H1 (cell line): ENCODE data around the gene CHST10. TPM values are rescaled to one million over a fixed set of nuclear protein-coding genes. Genes with fewer than 3 reads are reported as not detected.

Source experiments
- CTCF ChIA-PET: fragments of 300-600 bp; sonication (Branson Sonifier 250); formaldehyde crosslinking; loops from one replicate; lab custom pipeline; 2021; ENCODE audit not compliant: partially characterized antibody; lab: Charles Lee
- POLR2A ChIA-PET: fragments of 300-600 bp; sonication (Branson Sonifier 250); formaldehyde crosslinking; loops from one replicate; lab custom pipeline; 2021; ENCODE audit warnings: inconsistent platforms; ENCODE audit not compliant: partially characterized antibody; lab: Charles Lee
- DNase-seq, 2 experiments: peaks; one replicate each; pipeline versions ENCODE4 v3.0.0 to v3.0.0-alpha.2; 2010 to 2022; ENCODE audit warnings: low spot score in 2 of 2, low read depth in 1 of 2, mixed read lengths in 1 of 2
- FAIRE-seq: peaks from 2 replicates; lab custom pipeline; 2011; peaks lifted over from hg19 to GRCh38; lab: Jason Lieb, UNC
- H2AFZ ChIP-seq: 2 replicates; pipeline ENCODE4 v1.8.1; 2012; ENCODE audit warnings: low read length, inconsistent platforms
- H2AK5ac ChIP-seq: 2 replicates; pipeline ENCODE4 v1.6.1; 2013; ENCODE audit warnings: low read depth, low read length
- H2BK120ac ChIP-seq: replicated peaks from 2 replicates; pipeline ENCODE3; 2013; ENCODE audit warnings: low read depth, low read length, inconsistent platforms
- H2BK12ac ChIP-seq: 2 replicates; pipeline ENCODE4 v1.6.1; 2013; ENCODE audit warnings: low read depth, low read length
- H2BK15ac ChIP-seq: 2 replicates; pipeline ENCODE4 v1.6.1; 2013; ENCODE audit warnings: low read length
- H2BK20ac ChIP-seq: 2 replicates; pipeline ENCODE4 v1.6.1; 2013; ENCODE audit warnings: low read length
- H2BK5ac ChIP-seq: 2 replicates; pipeline ENCODE4 v1.6.1; 2013; ENCODE audit warnings: low read depth, low read length
- H3K14ac ChIP-seq: 2 replicates; pipeline ENCODE4 v1.6.1; 2013; ENCODE audit warnings: inconsistent platforms; ENCODE audit not compliant: insufficient read length
- H3K18ac ChIP-seq: 2 replicates; pipeline ENCODE4 v1.6.1; 2013; ENCODE audit warnings: low read length; ENCODE audit errors: extremely low read depth
- H3K23ac ChIP-seq: 2 replicates; pipeline ENCODE4 v1.6.1; 2013; ENCODE audit warnings: inconsistent platforms; ENCODE audit not compliant: insufficient read length
- H3K23me2 ChIP-seq: 2 replicates; pipeline ENCODE4 v1.6.1; 2013; ENCODE audit warnings: low read depth, low read length
- H3K27ac ChIP-seq: 2 replicates; pipeline ENCODE4 v1.6.1; 2011; ENCODE audit warnings: low read depth, low read length, inconsistent platforms
- H3K27me3 ChIP-seq, 4 experiments: replicated peaks in 1 of 4; 1 replicate in 1 of 4; 2 replicates in 3 of 4; pipeline versions ENCODE4 v1.6.1 to v1.8.1; 2011 to 2013; ENCODE audit warnings: low read length in 3 of 4, mild to moderate bottlenecking in 3 of 4, inconsistent platforms in 2 of 4, mixed read lengths in 2 of 4, moderate library complexity in 1 of 4; ENCODE audit not compliant: control insufficient read depth in 3 of 4, insufficient read depth in 3 of 4; ENCODE audit errors: extremely low read depth in 1 of 4
- H3K36me3 ChIP-seq, 4 experiments: 2 replicates each; pipeline versions ENCODE4 v1.6.1 to v1.8.1; 2011 to 2013; ENCODE audit warnings: mild to moderate bottlenecking in 4 of 4, low read length in 3 of 4, moderate library complexity in 2 of 4, control low read depth in 1 of 4, inconsistent platforms in 1 of 4; ENCODE audit not compliant: insufficient read depth in 4 of 4, control insufficient read depth in 2 of 4
- H3K4ac ChIP-seq: replicated peaks from 2 replicates; pipeline ENCODE3; 2013; ENCODE audit warnings: low read length, low read depth, mixed read lengths, inconsistent platforms; ENCODE audit not compliant: insufficient read length
- H3K4me1 ChIP-seq, 4 experiments: replicated peaks in 1 of 4; 1 replicate in 1 of 4; 2 replicates in 3 of 4; pipeline versions ENCODE4 v1.6.1 to v1.8.1; 2011 to 2013; ENCODE audit warnings: low read length in 3 of 4, inconsistent platforms in 2 of 4, mixed read lengths in 1 of 4; ENCODE audit not compliant: insufficient read depth in 4 of 4, control insufficient read depth in 3 of 4
- H3K4me2 ChIP-seq, 2 experiments: 2 replicates each; pipeline versions ENCODE4 v1.6.1 to v1.8.1; 2011 to 2013; ENCODE audit warnings: low read depth in 2 of 2, low read length in 2 of 2, control low read depth in 1 of 2, inconsistent platforms in 1 of 2, mild to moderate bottlenecking in 1 of 2; ENCODE audit not compliant: insufficient read depth in 1 of 2
- H3K4me3 ChIP-seq, 4 experiments: fragments of 200-600, 300-600 bp in 1 of 4; sonication (generic), shearing (Covaris generic), sonication (Bioruptor Twin) in 1 of 4; 2 replicates each; pipeline versions ENCODE4 v1.5.1 to v1.8.1; 2011 to 2016; ENCODE audit warnings: low read length in 4 of 4, low read depth in 3 of 4, control low read depth in 2 of 4, inconsistent platforms in 2 of 4, mild to moderate bottlenecking in 2 of 4, mixed read lengths in 1 of 4, moderate library complexity in 1 of 4; ENCODE audit not compliant: insufficient read depth in 2 of 4; ENCODE audit errors: extremely low read depth in 1 of 4
- H3K56ac ChIP-seq: replicated peaks from 2 replicates; pipeline ENCODE3; 2013; ENCODE audit warnings: low read depth, mild to moderate bottlenecking, mixed read lengths, low read length, inconsistent platforms; ENCODE audit not compliant: insufficient read length
- H3K79me1 ChIP-seq: 2 replicates; pipeline ENCODE4 v1.6.1; 2013; ENCODE audit warnings: low read depth, low read length, control low read depth
- H3K79me2 ChIP-seq, 2 experiments: 2 replicates each; pipeline versions ENCODE4 v1.6.1 to v1.8.1; 2012 to 2013; ENCODE audit warnings: low read length in 2 of 2, mild to moderate bottlenecking in 2 of 2, inconsistent platforms in 1 of 2; ENCODE audit not compliant: insufficient read depth in 2 of 2, control insufficient read depth in 1 of 2
- H3K9ac ChIP-seq, 4 experiments: replicated peaks in 1 of 4; 1 replicate in 1 of 4; 2 replicates in 3 of 4; pipeline versions ENCODE4 v1.6.1 to v1.8.1; 2011 to 2013; ENCODE audit warnings: low read depth in 3 of 4, low read length in 3 of 4, control low read depth in 2 of 4, mild to moderate bottlenecking in 2 of 4, moderate library complexity in 2 of 4, inconsistent platforms in 1 of 4; ENCODE audit errors: extremely low read depth in 1 of 4
- H3K9me3 ChIP-seq, 2 experiments: 2 replicates each; pipeline versions ENCODE4 v1.6.1 to v1.8.1; 2012 to 2013; ENCODE audit warnings: mild to moderate bottlenecking in 2 of 2, moderate library complexity in 2 of 2, control low read depth in 1 of 2, inconsistent platforms in 1 of 2, low read depth in 1 of 2, low read length in 1 of 2, mixed read lengths in 1 of 2; ENCODE audit not compliant: insufficient read depth in 2 of 2
- H4K20me1 ChIP-seq, 2 experiments: replicated peaks in 1 of 2; 2 replicates each; pipeline versions ENCODE3 to v1.8.1; 2011 to 2013; ENCODE audit warnings: inconsistent platforms in 2 of 2, low read length in 2 of 2, mild to moderate bottlenecking in 1 of 2; ENCODE audit not compliant: insufficient read depth in 2 of 2, control insufficient read depth in 1 of 2
- H4K5ac ChIP-seq: 2 replicates; pipeline ENCODE4 v1.6.1; 2013; ENCODE audit warnings: low read length, low read depth, mixed read lengths, inconsistent platforms; ENCODE audit not compliant: insufficient read length
- H4K8ac ChIP-seq: 2 replicates; pipeline ENCODE4 v1.8.0; 2013; ENCODE audit warnings: mild to moderate bottlenecking, moderate library complexity, low read length, inconsistent platforms; ENCODE audit not compliant: insufficient read depth; ENCODE audit errors: extremely low read depth
- H4K91ac ChIP-seq: replicated peaks from 2 replicates; pipeline ENCODE3; 2013; ENCODE audit warnings: low read length, mixed read lengths, inconsistent platforms; ENCODE audit not compliant: insufficient read length
- BRCA1 ChIP-seq: IDR thresholded peaks from 2 replicates; pipeline ENCODE4 v1.6.1; 2012; ENCODE audit warnings: low read depth, low read length, improper control_type of control experiment
- CEBPB ChIP-seq: IDR thresholded peaks from 2 replicates; pipeline ENCODE4 v1.6.1; 2012; ENCODE audit warnings: low read depth, low read length
- GABPA ChIP-seq: IDR thresholded peaks from 2 replicates; pipeline ENCODE4 v1.6.1; 2011; ENCODE audit warnings: mild to moderate bottlenecking, low read length, moderate library complexity, borderline replicate concordance; ENCODE audit not compliant: insufficient read depth
- GTF2F1 ChIP-seq: IDR thresholded peaks from 2 replicates; pipeline ENCODE4 v1.6.1; 2012; ENCODE audit warnings: low read depth, low read length, improper control_type of control experiment, borderline replicate concordance
- KDM1A ChIP-seq: fragments of 200-600, 300-600 bp; sonication (generic); IDR thresholded peaks from 2 replicates; pipeline ENCODE4 v1.7.1; 2016; ENCODE audit warnings: mild to moderate bottlenecking, low read length, borderline replicate concordance
- KDM5A ChIP-seq: fragments of 200-600 bp; IDR thresholded peaks from 2 replicates; pipeline ENCODE4 v1.7.1; 2012; ENCODE audit warnings: mild to moderate bottlenecking, low read length, inconsistent platforms, mixed read lengths
- MAFK ChIP-seq: IDR thresholded peaks from 2 replicates; pipeline ENCODE4 v1.6.1; 2012; ENCODE audit warnings: low read depth, mild to moderate bottlenecking, improper control_type of control experiment, low read length
- NRF1 ChIP-seq: IDR thresholded peaks from 2 replicates; pipeline ENCODE4 v1.6.1; 2011; ENCODE audit warnings: mild to moderate bottlenecking, low read depth, low read length, improper control_type of control experiment
- POLR2AphosphoS5 ChIP-seq: IDR thresholded peaks from 2 replicates; pipeline ENCODE4 v1.6.1; 2011; ENCODE audit warnings: low read depth, low read length
- POU5F1 ChIP-seq: IDR thresholded peaks from 2 replicates; pipeline ENCODE4 v1.6.1; 2011; ENCODE audit warnings: low read depth, mild to moderate bottlenecking, low read length, moderate library complexity
- RXRA ChIP-seq: IDR thresholded peaks from 2 replicates; pipeline ENCODE4 v1.6.1; 2011; ENCODE audit warnings: low read depth, mild to moderate bottlenecking, low read length, moderate library complexity; ENCODE audit not compliant: insufficient read depth
- SIN3A ChIP-seq, 2 experiments: IDR thresholded peaks in 1 of 2; conservative IDR thresholded peaks in 1 of 2; 2 replicates each; pipeline ENCODE4 v1.6.1; 2011 to 2012; ENCODE audit warnings: low read length in 2 of 2, improper control_type of control experiment in 1 of 2, low read depth in 1 of 2, mild to moderate bottlenecking in 1 of 2
- ZNF274 ChIP-seq: IDR thresholded peaks from 2 replicates; pipeline ENCODE4 v1.7.0; 2012; ENCODE audit warnings: low read length, borderline replicate concordance; ENCODE audit errors: extremely low read depth
- WGBS, 2 experiments: shearing (Covaris generic) in 1 of 2; methylation state at CpG; one replicate each; pipeline versions ENCODE4 v1.1.6 to v1.1.7; 2013 to 2015; ENCODE audit warnings: low lambda C conversion rate in 2 of 2, mixed read lengths in 2 of 2, inconsistent platforms in 1 of 2, low coverage in 1 of 2, missing lambda C conversion rate in 1 of 2; ENCODE audit not compliant: insufficient replicate concordance in 2 of 2, insufficient coverage in 1 of 2, insufficient read length in 1 of 2; ENCODE audit errors: extremely low coverage in 1 of 2, missing lambda C conversion rate in 1 of 2; 5-methylcytosine and 5-hydroxymethylcytosine counted together
- polyA plus RNA-seq, 7 experiments: library from polyadenylated mRNA; depleted of rRNA in 3 of 7; stranded (reverse) in 5 of 7; unstranded in 2 of 7; fragments of >200 nt in 5 of 7; fragments of 200-250 nt in 2 of 7; gene quantifications; 1 replicate in 5 of 7; 2 replicates in 1 of 7; 4 replicates in 1 of 7; pipeline versions ENCODE4 v1.2.1 to v1.2.3, GENCODE V29; 2011 to 2013; ENCODE audit warnings: missing spikeins in 2 of 7, mixed read lengths in 2 of 7
- total RNA-seq: library from RNA; stranded (reverse); fragmentation: NEBNext Ultra II Directional; extraction: Animal tissue kit (Norgen Biotek cat#: 25700); gene quantifications from 2 replicates; pipeline ENCODE4 v1.2.1, GENCODE V29; 2021

CHST10 gene
- total and polyA plus RNA-seq, 2 of the 8 experiments (the other 6 are each of a cell fraction or from before 2014, with no cell fraction given), result 27.3 to 29.1 TPM

DNA sequence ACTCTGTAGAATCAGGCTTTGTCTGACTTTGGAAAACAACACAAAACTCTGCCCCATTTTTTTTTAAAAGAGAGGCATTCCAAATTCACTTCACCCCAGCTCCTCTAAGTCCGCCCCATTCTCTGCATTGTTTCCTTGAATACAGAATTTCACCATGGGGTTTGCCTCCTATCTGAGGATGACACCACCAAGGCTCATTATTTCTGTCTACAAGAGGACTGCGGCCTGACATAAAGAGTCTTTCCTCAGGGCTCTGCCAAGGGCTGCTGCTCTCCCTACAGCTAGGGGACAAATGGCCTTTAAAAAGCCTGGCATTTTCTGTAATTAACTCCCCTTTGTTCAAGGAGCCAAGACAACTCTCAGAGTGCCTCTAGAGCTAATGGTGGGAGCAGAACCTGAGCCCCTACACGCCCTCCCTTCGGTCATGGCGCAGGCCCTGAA lies 4.6 kb downstream of the CHST10 start:
- Histone ChIP-seq H2AFZ (no peak overlapping the region), H4K91ac (peak overlapping the region; percentile 22), H3K23me2 (peaks cover 7% of the 10 kb centered on the region), H3K79me1 (peaks cover 11% of the 10 kb centered on the region), H3K4me3 (peak overlapping the region in 1 of 4 experiments; percentile 37; a peak in 2 of 8 replicates), H3K36me3 (peaks cover 0 to 3% (median 1%) of the 10 kb centered on the region in 4 experiments; a peak in 4 of 8 replicates), H3K23ac (no peak overlapping the region), H2AK5ac (no peak overlapping the region), H3K9ac (no peak overlapping the region; a peak in 2 of 7 replicates), H3K4me1 (peaks cover 26 to 57% (median 39%) of the 10 kb centered on the region in 4 experiments), H3K4ac (peak overlapping the region; percentile 7), H3K56ac (no peak overlapping the region), H3K14ac (no peak overlapping the region), H2BK5ac (peak overlapping the region; percentile 20; the same call in 1 of the 2 replicates), H3K79me2 (peaks cover 7 to 60% of the 10 kb centered on the region in 2 experiments), H3K9me3 (no peaks in the 10 kb centered on the region), H4K5ac (peak overlapping the region; percentile 64), H3K27ac (peak overlapping the region; percentile 82), H2BK12ac (no peak overlapping the region), H3K18ac (no peak overlapping the region; the same call in 1 of the 2 replicates), H2BK20ac (no peak overlapping the region), H3K4me2 (peak overlapping the region; percentile 49 to 75; a peak in 3 of 4 replicates), H4K20me1 (peaks cover 0 to 4% of the 10 kb centered on the region in 2 experiments), H2BK120ac (peak overlapping the region; percentile 47), H2BK15ac (no peak overlapping the region), H4K8ac (no peak overlapping the region), H3K27me3 (no peaks in the 10 kb centered on the region)
- CTCF ChIA-PET, result interaction anchor here (1.1 to 9.7 kb wide), 3 partner anchors 9 to 151 kb away, joined by 3 to 38 read pairs (median 12); no protein-coding TSS in a partner anchor
- POLR2A ChIA-PET, result interaction anchor here (0.8 to 1.3 kb wide), 3 partner anchors 12 to 150 kb away, joined by 3 to 4 read pairs (median 4); partner anchors contain the start of gene PDCL3
- peak in 1 of 2 experiments; percentile 41 for DNase-seq
- no peak for FAIRE-seq
- WGBS, 2 experiments, result 73% methylated on average over 5 of the region's 5 CpGs; no CpG with 5 or more reads in 1 of the 2 experiments
- no peak for TF ChIP-seq GTF2F1
- TF ChIP-seq ZNF274, result no peak
- no peak for TF ChIP-seq POLR2AphosphoS5
- no peak for TF ChIP-seq POU5F1
- no peak for TF ChIP-seq BRCA1
- no peak for TF ChIP-seq KDM1A
- no peak for TF ChIP-seq MAFK
- no peak for TF ChIP-seq KDM5A
- no peak for TF ChIP-seq NRF1
- TF ChIP-seq SIN3A (conservative IDR thresholded peaks at IDR 0.05 in 1 of 2, IDR thresholded peaks at IDR 0.05 in 1 of 2; ENCODE audit: low read depth in 1 of 2, low read length in 2 of 2), result no peak
- no peak for TF ChIP-seq RXRA
- TF ChIP-seq CEBPB, result no peak
- TF ChIP-seq GABPA, result no peak
